ENCODE data around the gene EIF3D.

DNA sequence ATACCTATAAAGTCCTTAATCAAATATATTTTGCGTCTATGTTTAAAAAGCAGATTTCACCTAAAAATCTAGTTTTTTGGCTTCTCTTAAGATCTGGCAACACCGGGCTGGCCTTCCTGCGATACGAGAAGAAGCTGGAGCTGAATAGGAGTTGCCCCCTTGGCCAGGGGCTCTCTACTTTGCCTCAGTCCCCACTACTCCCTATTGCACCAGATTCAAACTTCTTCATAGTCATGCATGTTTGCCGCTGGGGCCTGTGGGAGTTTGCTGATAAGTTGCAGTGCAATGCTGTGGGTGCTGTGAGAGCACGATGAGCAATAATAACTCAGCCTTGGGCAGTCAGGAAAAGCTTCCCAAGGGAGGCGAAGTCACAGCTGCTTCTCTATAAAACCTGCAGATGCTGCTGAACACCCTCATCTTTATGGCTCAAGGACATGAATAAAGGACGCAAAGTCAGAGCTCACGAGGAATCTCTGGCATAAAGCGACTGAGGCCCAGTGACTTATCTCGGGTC, 15.2 kb upstream of the EIF3D start:
- TF ChIP-seq, protein P1, sequence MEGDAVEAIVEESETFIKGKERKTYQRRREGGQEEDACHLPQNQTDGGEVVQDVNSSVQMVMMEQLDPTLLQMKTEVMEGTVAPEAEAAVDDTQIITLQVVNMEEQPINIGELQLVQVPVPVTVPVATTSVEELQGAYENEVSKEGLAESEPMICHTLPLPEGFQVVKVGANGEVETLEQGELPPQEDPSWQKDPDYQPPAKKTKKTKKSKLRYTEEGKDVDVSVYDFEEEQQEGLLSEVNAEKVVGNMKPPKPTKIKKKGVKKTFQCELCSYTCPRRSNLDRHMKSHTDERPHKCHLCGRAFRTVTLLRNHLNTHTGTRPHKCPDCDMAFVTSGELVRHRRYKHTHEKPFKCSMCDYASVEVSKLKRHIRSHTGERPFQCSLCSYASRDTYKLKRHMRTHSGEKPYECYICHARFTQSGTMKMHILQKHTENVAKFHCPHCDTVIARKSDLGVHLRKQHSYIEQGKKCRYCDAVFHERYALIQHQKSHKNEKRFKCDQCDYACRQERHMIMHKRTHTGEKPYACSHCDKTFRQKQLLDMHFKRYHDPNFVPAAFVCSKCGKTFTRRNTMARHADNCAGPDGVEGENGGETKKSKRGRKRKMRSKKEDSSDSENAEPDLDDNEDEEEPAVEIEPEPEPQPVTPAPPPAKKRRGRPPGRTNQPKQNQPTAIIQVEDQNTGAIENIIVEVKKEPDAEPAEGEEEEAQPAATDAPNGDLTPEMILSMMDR (IDR thresholded peaks at IDR 0.05) = no peak
- TF ChIP-seq POLR2A (IDR thresholded peaks at IDR 0.05) = no peak
